Spinal cord (tissue), 10 donors: Measurements from ENCODE around the gene EIF4A2. TPM values are rescaled to one million over a fixed set of nuclear protein-coding genes. Genes with fewer than 3 reads are reported as not detected.
A peak's percentile ranks its signal among the peaks of the same experiment; 100 is the strongest.
"Not testable (repeated sequence)": the region's sequence is repeated elsewhere in the genome, so short reads cannot be mapped to it uniquely, and the experiment has no call there.

Experiments
- DNase-seq, 6 donors: peaks; one replicate each; pipeline versions ENCODE4 v3.0.0 to v3.0.0-alpha.2; 2013 to 2015; ENCODE audit warnings: low spot score in 6 of 6, low read depth in 4 of 6
- H3K27ac ChIP-seq: one replicate; pipeline ENCODE4 v1.5.1; 2013; ENCODE audit warnings: low read depth, low read length, control low read depth
- H3K27me3 ChIP-seq: one replicate; pipeline ENCODE4 v1.6.1; 2013; ENCODE audit warnings: low read length; ENCODE audit not compliant: control insufficient read depth, insufficient read depth
- H3K36me3 ChIP-seq: one replicate; pipeline ENCODE4 v1.6.1; 2013; ENCODE audit warnings: low read length; ENCODE audit not compliant: control insufficient read depth, insufficient read depth
- H3K4me1 ChIP-seq: one replicate; pipeline ENCODE4 v1.6.1; 2013; ENCODE audit warnings: low read length; ENCODE audit not compliant: control insufficient read depth, insufficient read depth
- H3K4me3 ChIP-seq: one replicate; pipeline ENCODE4 v1.5.1; 2013; ENCODE audit warnings: low read depth, low read length, control low read depth
- H3K9me3 ChIP-seq: one replicate; pipeline ENCODE4 v1.6.1; 2013; ENCODE audit warnings: low read length; ENCODE audit not compliant: control insufficient read depth, insufficient read depth
- WGBS: methylation state at CpG from one replicate; pipeline ENCODE4 v1.1.5; 2013; ENCODE audit warnings: missing lambda C conversion rate; ENCODE audit not compliant: insufficient coverage; 5-methylcytosine and 5-hydroxymethylcytosine counted together
- polyA plus RNA-seq, 2 donors: library from polyadenylated mRNA; unstranded; fragments of 120-200 nt; gene quantifications; one replicate each; pipeline ENCODE4 v1.2.1, GENCODE V29; 2013; ENCODE audit not compliant: insufficient read length in 2 of 2
- total RNA-seq, 2 donors: library from RNA; depleted of rRNA in 1 of 2; stranded (reverse); fragments of 120-200 nt in 1 of 2; fragments of >200 nt in 1 of 2; gene quantifications; one replicate each; pipeline versions ENCODE4 v1.2.3 to v1.2.4, GENCODE V29; 2013 to 2014
- donor health status: healthy.

Gene EIF4A2
- total and polyA plus RNA-seq, 4 donors, result 611 to 784 (median 662) TPM

DNA sequence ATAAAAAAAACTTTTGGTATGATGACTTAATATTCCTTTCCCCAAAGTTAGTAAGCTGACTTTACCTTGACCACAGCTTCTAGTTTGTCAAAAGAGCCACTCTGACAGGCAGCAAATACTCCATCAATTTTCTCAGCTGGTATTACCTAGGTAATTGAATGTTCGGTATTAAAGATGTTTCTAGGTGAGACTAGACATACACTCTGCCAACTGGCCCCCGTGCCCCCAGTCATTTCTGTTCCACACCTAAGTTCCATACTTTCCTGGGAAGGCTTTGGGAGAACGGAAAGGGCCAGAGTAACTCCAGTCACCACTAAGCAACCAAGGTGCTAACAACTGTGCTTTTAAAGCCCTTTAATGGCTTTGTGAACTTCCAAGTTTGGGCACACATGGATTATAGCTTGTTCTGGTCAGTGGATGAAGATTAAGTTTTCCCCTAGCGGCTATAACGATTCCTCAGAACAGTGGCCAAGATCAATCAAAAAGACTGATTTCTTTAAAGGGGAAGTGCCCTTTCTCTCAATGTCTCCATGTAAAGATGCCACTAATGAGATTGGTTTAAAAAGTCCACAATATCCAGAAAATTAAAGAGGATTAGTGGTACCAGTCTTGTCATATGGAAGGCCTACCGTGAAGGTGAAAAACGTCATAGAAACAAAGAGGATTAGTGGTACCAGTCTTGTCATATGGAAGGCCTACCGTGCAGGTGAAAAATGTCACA, 7.0 kb downstream of the EIF4A2 start:
- Histone ChIP-seq H3K27me3 (no peaks in the 10 kb centered on the region), H3K27ac (no peak overlapping the region), H3K36me3 (peaks cover 22% of the 10 kb centered on the region), H3K9me3 (no peaks in the 10 kb centered on the region), H3K4me1 (peaks cover 4% of the 10 kb centered on the region), H3K4me3 (no peak overlapping the region)
- 73% methylated on average over 3 of the region's 8 CpGs for WGBS
- DNase-seq, result no peak

DNA sequence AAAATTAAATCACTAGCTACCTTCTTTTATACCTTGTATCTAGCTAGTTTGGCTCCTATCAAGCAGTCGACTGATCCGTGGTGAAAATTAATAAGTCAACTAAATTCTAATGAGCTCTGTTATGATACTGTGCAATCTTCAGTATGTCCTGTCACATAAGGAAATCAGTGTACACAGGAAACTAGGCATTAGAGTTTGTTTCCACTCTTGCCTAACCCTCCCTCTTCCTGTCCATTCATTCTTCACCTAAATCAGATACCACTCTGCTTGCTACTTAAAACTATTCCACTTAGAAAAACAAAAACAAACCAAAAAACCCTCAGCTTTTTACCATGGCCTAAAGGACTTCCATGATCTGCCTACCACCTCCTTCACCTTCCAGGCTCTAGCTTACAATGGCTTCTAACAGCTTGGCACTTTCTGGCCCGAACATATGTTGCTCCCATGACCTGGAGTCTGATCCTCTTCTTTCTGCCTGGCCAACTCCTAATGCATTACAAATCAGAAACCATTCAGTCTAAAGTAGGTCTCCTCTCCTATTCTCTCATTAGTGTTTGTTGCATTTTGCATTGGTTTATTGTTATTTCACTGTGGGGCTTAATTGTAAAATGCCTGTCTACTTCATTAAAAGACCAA, 15.0 kb downstream of the EIF4A2 start:
- Histone ChIP-seq H3K27me3 (no peaks in the 10 kb centered on the region), H3K4me1 (no peaks in the 10 kb centered on the region), H3K36me3 (peaks cover 18% of the 10 kb centered on the region), H3K4me3 (no peak overlapping the region), H3K9me3 (no peaks in the 10 kb centered on the region), H3K27ac (no peak overlapping the region)
- no CpG with 5 or more reads among the region's 3 CpGs for WGBS
- DNase-seq, result no peak

DNA sequence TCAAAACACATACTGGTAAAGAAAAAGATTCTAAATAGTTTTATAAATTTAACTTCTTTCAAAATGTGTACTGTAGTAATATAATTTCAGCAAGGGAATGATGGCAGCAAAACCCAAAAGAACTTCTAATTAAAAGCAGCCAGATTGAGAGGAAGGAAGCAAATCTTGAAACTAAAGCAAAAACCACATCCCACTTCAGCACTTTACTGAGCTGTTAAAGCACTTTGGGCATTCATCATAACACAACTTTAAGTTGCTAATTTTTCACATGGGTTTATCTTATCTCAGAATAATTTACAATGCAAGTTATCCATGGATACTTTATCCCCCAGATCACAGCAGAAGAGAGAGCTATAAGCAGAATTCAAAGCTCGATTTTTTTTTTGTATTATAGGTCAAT, 16.9 kb downstream of the EIF4A2 start:
- no peak for DNase-seq
- Histone ChIP-seq H3K4me1 (peaks cover 3% of the 10 kb centered on the region), H3K27me3 (no peaks in the 10 kb centered on the region), H3K27ac (no peak overlapping the region), H3K4me3 (no peak overlapping the region), H3K9me3 (no peaks in the 10 kb centered on the region), H3K36me3 (peaks cover 21% of the 10 kb centered on the region)
- no CpG with 5 or more reads among the region's 1 CpG for WGBS

DNA sequence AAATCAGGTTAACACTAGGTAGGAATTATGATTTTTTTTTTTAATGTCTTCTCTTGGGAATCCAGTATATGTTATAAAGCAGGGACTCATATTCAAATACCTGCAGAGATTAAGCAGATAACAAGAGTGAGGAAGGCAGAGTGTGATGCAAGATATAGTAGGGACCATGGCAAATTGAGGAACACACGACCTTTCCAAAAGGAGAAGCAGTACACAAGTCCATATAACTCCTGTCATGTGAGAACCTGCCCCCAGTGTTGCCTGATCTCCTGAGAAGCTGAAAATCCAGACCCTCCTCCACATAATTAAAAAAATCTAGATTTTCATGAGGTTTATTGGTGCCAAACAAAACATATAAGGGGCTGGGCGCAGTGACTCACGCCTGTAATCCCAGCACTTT, 19.3 kb downstream of the EIF4A2 start:
- H3K36me3 ChIP-seq, result peaks cover 21% of the 10 kb centered on the region

DNA sequence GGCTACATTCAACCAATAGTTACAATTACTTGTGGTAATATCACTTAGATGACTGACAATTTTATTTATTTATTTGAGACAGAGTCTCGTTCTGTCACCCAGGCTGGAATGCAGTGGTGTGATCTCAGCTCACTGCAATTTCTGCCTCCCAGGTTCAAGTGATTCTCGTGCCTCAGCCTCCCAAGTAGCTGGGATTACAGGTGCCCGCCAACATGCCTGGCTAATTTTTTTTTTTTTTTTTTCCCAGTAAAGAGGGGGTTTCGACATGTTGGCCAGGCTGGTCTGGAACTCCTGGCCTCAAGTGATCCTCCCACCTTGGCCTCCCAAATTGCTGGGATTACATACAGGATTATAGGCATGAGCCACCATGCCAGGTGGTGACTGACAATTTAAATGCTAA, 20.1 kb downstream of the EIF4A2 start:
- not testable (repeated sequence) for H3K9me3 ChIP-seq, H3K4me3 ChIP-seq, DNase-seq, H3K27me3 ChIP-seq, H3K27ac ChIP-seq
- no CpG with 5 or more reads among the region's 4 CpGs for WGBS
- H3K4me1 ChIP-seq, result peaks cover 13% of the 10 kb centered on the region
- H3K36me3 ChIP-seq, result peaks cover 21% of the 10 kb centered on the region

More for the DNA sequence above, 19.3 kb downstream of the EIF4A2 start:
- DNase-seq, result no peak
- no peak overlapping the region for H3K27ac ChIP-seq
- no peaks in the 10 kb centered on the region for H3K9me3 ChIP-seq
- peaks cover 13% of the 10 kb centered on the region for H3K4me1 ChIP-seq
- 100% methylated on average over 3 of the region's 3 CpGs for WGBS
- no peak overlapping the region for H3K4me3 ChIP-seq
- no peaks in the 10 kb centered on the region for H3K27me3 ChIP-seq

DNA sequence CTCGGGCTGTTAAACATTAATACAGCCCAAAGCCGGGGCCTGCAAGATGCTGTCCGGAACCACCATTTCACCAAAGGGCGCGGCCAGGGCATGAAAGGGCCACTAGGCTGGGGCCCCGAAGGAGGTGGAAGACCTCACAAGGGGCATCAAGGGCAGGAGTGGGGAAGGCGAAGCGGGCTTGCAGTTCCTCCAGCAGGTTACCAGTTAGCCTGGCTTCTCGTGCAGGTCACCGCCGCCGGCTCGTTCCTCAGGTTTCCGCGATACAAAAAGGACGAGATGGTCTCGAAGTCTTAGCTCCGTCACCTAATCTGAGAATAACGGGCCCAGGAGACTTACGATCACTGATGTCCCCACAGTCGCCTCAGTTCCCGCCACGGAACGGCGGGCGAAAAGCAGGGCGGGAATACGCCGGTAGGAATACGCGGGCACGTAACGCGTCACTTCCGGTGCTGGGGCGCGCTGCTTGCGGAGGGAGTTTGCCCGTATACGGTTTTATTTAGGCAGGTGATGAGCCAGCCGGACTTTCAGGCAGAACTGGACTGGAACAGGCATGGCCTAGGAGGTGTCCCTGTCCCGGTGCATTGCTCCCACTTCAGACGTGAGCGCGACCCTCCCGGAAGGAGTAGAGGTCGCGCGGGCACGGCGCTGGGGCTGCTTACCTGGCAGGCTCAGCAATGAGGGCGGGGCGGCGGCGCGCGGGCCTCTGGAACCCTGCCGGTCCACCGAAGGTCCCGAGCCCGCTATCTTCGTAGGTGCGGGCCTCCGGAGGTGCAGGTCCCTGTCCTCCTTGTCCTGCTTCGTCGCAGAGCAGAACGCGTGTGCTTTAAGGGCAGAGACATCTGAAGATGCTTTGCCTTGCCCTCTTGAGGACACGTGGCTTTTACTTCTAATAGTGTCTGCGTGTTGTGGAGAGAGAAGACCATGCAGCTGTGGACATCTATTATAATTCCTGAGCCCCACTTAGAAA, 23.0 kb downstream of the EIF4A2 start, which contains the start of gene RFC4:
RFC4 (minus strand) TSS at position 394 of the 967 bp plus-strand sequence. CDS start 1,769 bp downstream, outside the sequence.
- Histone ChIP-seq H3K4me3 (peak within 1 kb of the TSS; percentile 84), H3K27ac (peak within 1 kb of the TSS; percentile 72), H3K9me3 (no peaks in the 10 kb centered on the region), H3K36me3 (peaks cover 17% of the 10 kb centered on the region), H3K27me3 (no peaks in the 10 kb centered on the region), H3K4me1 (peaks cover 13% of the 10 kb centered on the region)
- WGBS, result 0% methylated on average over 70 of the region's 70 CpGs
- peak in 5 of 6 donors; percentile 71 to 95 (median 74) for DNase-seq

DNA sequence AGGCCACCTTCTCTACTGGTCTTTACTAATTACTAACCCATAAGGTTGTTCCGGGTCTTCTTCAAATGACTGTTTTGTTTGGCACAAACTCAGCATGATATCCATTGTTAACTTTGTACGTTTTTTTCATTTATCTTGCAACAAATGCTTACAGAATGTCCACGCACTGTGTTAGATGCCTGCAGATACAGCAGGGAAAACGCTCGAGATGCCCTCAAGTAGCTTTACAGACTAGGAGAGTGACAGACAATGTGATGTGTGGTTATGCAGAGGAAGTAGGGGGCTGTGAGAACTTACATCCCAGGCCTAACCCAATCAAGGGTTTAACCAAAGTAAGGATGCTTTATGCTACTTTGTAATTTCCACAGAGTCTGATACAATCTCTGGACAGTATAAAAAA, 23.9 kb downstream of the EIF4A2 start:
- no peak for DNase-seq
- H3K4me1 ChIP-seq, result peaks cover 13% of the 10 kb centered on the region
- WGBS, result 56% methylated on average over 4 of the region's 5 CpGs
- H3K27me3 ChIP-seq, result no peaks in the 10 kb centered on the region
- H3K36me3 ChIP-seq, result peaks cover 10% of the 10 kb centered on the region
- peak overlapping the region; percentile 84 for H3K4me3 ChIP-seq
- H3K9me3 ChIP-seq, result no peaks in the 10 kb centered on the region
- H3K27ac ChIP-seq, result peak overlapping the region; percentile 72

DNA sequence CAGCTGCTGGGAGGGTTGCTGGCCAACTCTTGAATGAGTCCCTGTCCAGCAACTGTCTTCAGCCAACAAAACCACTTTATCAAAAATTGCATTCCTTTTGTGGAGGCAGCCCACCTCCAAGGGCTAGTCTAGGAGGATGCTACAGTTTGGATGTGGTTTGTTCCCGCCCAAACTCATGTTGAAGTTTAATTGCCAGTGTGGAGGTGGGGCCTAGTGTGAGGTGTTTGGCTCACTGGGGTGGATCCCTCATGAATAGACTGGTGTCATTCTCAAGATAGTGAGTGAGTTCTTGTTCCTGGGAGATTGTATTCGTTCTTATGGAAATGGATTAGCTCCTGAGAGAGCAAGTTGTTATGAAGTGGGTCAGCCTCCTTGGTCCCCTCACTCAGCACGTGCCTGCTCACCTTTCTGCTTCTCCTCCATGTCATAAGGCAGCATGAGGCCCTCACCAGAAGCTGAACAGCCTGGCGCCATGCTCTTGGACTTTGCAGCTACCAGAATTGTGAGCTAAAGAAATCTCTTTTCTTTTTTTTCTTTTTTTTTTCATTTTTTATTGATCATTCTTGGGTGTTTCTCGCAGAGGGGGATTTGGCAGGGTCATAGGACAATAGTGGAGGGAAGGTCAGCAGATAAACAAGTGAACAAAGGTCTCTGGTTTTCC, 27.1 kb downstream of the EIF4A2 start:
- Histone ChIP-seq H3K4me1 (peaks cover 9% of the 10 kb centered on the region), H3K4me3 (no peak overlapping the region), H3K27ac (no peak overlapping the region), H3K9me3 (no peaks in the 10 kb centered on the region), H3K36me3 (no peaks in the 10 kb centered on the region), H3K27me3 (no peaks in the 10 kb centered on the region)
- 96% methylated on average over 3 of the region's 5 CpGs for WGBS
- no peak for DNase-seq

DNA sequence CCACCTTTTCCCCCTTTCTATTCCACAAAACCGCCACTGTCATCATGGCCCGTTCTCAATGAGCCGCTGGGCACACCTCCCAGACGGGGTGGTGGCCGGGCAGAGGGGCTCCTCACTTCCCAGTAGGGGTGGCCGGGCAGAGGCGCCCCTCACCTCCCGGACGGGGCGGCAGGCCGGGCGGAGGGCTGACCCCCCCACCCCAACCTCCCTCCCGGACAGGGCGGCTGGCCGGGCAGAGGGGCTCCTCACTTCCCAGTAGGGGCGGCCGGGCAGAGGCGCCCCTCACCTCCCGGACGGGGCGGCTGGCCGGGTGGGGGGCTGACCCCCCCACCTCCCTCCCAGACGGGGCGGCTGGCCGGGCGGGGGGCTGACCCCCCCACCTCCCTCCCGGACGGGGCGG, 27.9 kb downstream of the EIF4A2 start:
- not testable (repeated sequence) for DNase-seq, H3K27me3 ChIP-seq, H3K4me3 ChIP-seq, H3K36me3 ChIP-seq, H3K4me1 ChIP-seq, H3K9me3 ChIP-seq, H3K27ac ChIP-seq
- WGBS, result no CpG with 5 or more reads among the region's 29 CpGs
